Gastroesophageal sphincter (tissue), 4 donors: ENCODE measurements around the gene PXN. TPM values are rescaled to one million over a fixed set of nuclear protein-coding genes. Genes with fewer than 3 reads are reported as not detected.
"Not testable (repeated sequence)": the region's sequence is repeated elsewhere in the genome, so short reads cannot be mapped to it uniquely, and the experiment has no call there.

Experiments used
- ATAC-seq: fragments of 150-250 bp; one replicate; pipeline ENCODE4 v1.9.1; 2016; ENCODE audit warnings: mild to moderate bottlenecking, moderate library complexity
- H3K27ac ChIP-seq, 4 donors: fragments of 200-600 bp; sonication (generic) in 3 of 4; 1 replicate in 3 of 4; 2 replicates in 1 of 4; pipeline ENCODE4 v1.5.1; 2016 to 2019
- H3K27me3 ChIP-seq: fragments of 200-600 bp; sonication (generic); one replicate; pipeline ENCODE4 v1.5.1; 2019
- H3K36me3 ChIP-seq, 2 donors: fragments of 200-600 bp; sonication (generic); one replicate each; pipeline ENCODE4 v1.5.1; 2019; ENCODE audit warnings: control low read depth in 1 of 2
- H3K4me1 ChIP-seq, 3 donors: fragments of 200-600 bp; sonication (generic); 1 replicate in 2 of 3; 2 replicates in 1 of 3; pipeline ENCODE4 v1.5.1; 2016 to 2019; ENCODE audit warnings: control low read depth in 2 of 3
- H3K4me3 ChIP-seq, 2 donors: fragments of 200-600 bp; sonication (generic); one replicate each; pipeline ENCODE4 v1.5.1; 2019; ENCODE audit warnings: mild to moderate bottlenecking in 1 of 2, moderate library complexity in 1 of 2
- H3K9me3 ChIP-seq, 3 donors: fragments of 200-600 bp; sonication (generic); one replicate each; pipeline ENCODE4 v1.5.1; 2017 to 2019; ENCODE audit warnings: control low read depth in 2 of 3
- EP300 ChIP-seq: sonication (generic); formaldehyde crosslinking; IDR thresholded peaks from one replicate; pipeline ENCODE4 v1.6.1; 2017; ENCODE audit warnings: antibody characterized with exemption, mild to moderate bottlenecking
- POLR2A ChIP-seq, 2 donors: fragments of 450-650 bp; IDR thresholded peaks; one replicate each; pipeline ENCODE4 v1.6.1; 2017; ENCODE audit warnings: antibody characterized with exemption in 2 of 2, mild to moderate bottlenecking in 2 of 2, moderate library complexity in 1 of 2
- POLR2AphosphoS5 ChIP-seq: sonication (generic); formaldehyde crosslinking; IDR thresholded peaks from one replicate; pipeline ENCODE4 v1.6.1; 2017; ENCODE audit warnings: antibody characterized with exemption
- WGBS, 2 donors: methylation state at CpG; one replicate each; pipeline ENCODE4 v1.1.5; 2018; ENCODE audit warnings: low coverage in 1 of 2; 5-methylcytosine and 5-hydroxymethylcytosine counted together
- total RNA-seq, 4 donors: library from RNA; depleted of rRNA; stranded (reverse); fragments of >200 nt; gene quantifications; one replicate each; pipeline ENCODE4 v1.1.0, GENCODE V29; 2016
- TF ChIP-seq, protein P1 (sequence below), 4 experiments: fragments of 200-600 bp in 2 of 4; fragments of 450-650 bp in 2 of 4; sonication (generic) in 1 of 4; IDR thresholded peaks; one replicate each; pipeline ENCODE4 v1.5.1; 2017 to 2019; ENCODE audit warnings: antibody characterized with exemption in 4 of 4, mild to moderate bottlenecking in 2 of 4, moderate library complexity in 2 of 4

PXN gene
- total RNA-seq, 4 donors from 2014 or later: 43.2 to 80.4 (median 59.4) TPM

DNA sequence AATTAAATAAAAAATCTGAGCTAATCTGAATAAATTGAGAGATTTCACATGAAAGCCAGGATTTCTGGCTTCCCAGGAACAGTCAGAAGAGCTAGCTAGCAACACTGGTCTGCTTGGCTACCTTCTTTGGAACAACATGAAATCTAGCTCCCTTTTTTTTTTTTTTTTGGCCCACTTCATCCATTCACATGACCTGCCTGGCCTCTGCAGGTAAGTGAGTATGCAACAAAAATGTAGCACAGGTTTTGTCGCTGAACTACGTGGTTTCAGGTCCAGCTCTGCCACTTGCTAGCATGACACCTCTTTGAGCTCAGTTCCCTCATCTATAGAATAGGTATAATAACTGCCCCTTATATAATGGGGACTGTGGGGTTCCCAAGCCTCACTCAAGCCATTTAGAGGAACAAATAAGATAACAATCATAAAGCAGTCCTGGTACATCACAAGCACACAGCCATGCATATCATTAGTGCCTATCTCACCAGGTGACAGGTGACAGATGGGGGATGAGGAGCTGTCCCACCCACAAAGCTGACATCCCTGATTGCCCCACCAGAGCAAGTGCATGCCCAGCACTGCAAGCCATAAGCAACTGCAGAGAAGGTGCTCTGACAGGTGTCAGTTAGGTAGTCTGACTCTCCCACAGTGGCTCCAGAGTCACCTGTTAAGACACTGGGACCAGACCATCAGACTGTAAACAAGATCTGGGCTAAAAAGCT, 25.6 kb downstream of the PXN start:
- Histone ChIP-seq H3K27ac (peak overlapping the region in 1 of 4 donors; percentile 90), H3K27me3 (no peaks in the 10 kb centered on the region), H3K4me3 (no peak overlapping the region), H3K36me3 (no peaks in the 10 kb centered on the region), H3K9me3 (no peaks in the 10 kb centered on the region), H3K4me1 (peaks cover 8 to 97% (median 85%) of the 10 kb centered on the region in 3 donors)
- TF ChIP-seq, protein P1, sequence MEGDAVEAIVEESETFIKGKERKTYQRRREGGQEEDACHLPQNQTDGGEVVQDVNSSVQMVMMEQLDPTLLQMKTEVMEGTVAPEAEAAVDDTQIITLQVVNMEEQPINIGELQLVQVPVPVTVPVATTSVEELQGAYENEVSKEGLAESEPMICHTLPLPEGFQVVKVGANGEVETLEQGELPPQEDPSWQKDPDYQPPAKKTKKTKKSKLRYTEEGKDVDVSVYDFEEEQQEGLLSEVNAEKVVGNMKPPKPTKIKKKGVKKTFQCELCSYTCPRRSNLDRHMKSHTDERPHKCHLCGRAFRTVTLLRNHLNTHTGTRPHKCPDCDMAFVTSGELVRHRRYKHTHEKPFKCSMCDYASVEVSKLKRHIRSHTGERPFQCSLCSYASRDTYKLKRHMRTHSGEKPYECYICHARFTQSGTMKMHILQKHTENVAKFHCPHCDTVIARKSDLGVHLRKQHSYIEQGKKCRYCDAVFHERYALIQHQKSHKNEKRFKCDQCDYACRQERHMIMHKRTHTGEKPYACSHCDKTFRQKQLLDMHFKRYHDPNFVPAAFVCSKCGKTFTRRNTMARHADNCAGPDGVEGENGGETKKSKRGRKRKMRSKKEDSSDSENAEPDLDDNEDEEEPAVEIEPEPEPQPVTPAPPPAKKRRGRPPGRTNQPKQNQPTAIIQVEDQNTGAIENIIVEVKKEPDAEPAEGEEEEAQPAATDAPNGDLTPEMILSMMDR (IDR thresholded peaks at IDR 0.05): no peak
- no peak for TF ChIP-seq POLR2AphosphoS5
- TF ChIP-seq POLR2A (IDR thresholded peaks at IDR 0.05): no peak
- TF ChIP-seq EP300: no peak
- 93% methylated on average over 2 of the region's 2 CpGs for WGBS, 2 donors
- ATAC-seq: no peak

- no peak overlapping the region for H3K4me3 ChIP-seq
- no peaks in the 10 kb centered on the region for H3K9me3 ChIP-seq
- H3K27ac ChIP-seq: peak overlapping the region in 3 of 4 donors; percentile 73 to 90 (median 88)
- no peaks in the 10 kb centered on the region for H3K27me3 ChIP-seq
- TF ChIP-seq, protein P1 (IDR thresholded peaks at IDR 0.05): no peak
- TF ChIP-seq POLR2A (IDR thresholded peaks at IDR 0.05) (no peak), EP300 (no peak), POLR2AphosphoS5 (no peak)
- peaks cover 13 to 100% (median 89%) of the 10 kb centered on the region in 3 donors for H3K4me1 ChIP-seq
- ATAC-seq: no peak
- no peaks in the 10 kb centered on the region for H3K36me3 ChIP-seq
- 65% methylated on average over 2 of the region's 12 CpGs; no CpG with 5 or more reads in 1 of the 2 donors for WGBS, 2 donors
These were observed 26.6 kb downstream of the PXN start for GRCh38 chr12:120238839-120239445.

DNA sequence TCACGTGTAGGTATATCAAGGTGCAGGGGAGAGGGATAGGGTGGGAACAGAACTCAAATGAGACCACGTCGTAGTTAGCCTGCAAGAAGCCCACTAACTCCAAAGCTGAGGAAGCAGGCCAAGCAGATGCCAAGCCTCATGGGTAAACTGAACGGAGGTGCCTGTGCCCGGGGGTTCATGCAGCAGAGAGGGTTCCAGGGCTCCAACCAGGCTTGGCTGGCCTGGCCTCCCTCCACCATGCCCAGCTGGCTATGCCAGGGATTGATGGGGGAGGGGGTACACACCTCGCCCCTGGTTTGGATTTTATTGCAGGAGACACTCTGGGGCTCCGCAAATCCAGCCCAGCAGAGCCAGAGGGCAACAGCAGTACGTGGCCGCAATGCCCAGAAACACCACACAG, 27.3 kb downstream of the PXN start:
- Histone ChIP-seq H3K9me3 (no peaks in the 10 kb centered on the region), H3K27me3 (no peaks in the 10 kb centered on the region), H3K27ac (peak overlapping the region in 3 of 4 donors; percentile 73 to 90 (median 88)), H3K36me3 (no peaks in the 10 kb centered on the region), H3K4me3 (no peak overlapping the region), H3K4me1 (peaks cover 13 to 100% (median 97%) of the 10 kb centered on the region in 3 donors)
- no peak for ATAC-seq
- no peak for TF ChIP-seq EP300
- no peak for TF ChIP-seq POLR2A (IDR thresholded peaks at IDR 0.05)
- 42 to 56% methylated on average over 3 to 7 of the region's 9 CpGs for WGBS, 2 donors

GRCh38 chr12:120237360-120238171, 28.0 kb downstream of the PXN start:
- Histone ChIP-seq H3K4me3 (no peak overlapping the region), H3K4me1 (peaks cover 13 to 100% (median 97%) of the 10 kb centered on the region in 3 donors), H3K9me3 (no peaks in the 10 kb centered on the region), H3K27ac (peak overlapping the region in 3 of 4 donors; percentile 73 to 90 (median 88)), H3K27me3 (no peaks in the 10 kb centered on the region), H3K36me3 (no peaks in the 10 kb centered on the region)
- peak; percentile 14 for ATAC-seq
- TF ChIP-seq POLR2AphosphoS5 (no peak), POLR2A (IDR thresholded peaks at IDR 0.05) (no peak), EP300 (no peak)
- TF ChIP-seq, protein P1 (IDR thresholded peaks at IDR 0.05): no peak
- WGBS, 2 donors: 60 to 63% methylated on average over 3 to 4 of the region's 13 CpGs

- not testable (repeated sequence) for H3K27me3 ChIP-seq, H3K9me3 ChIP-seq, ATAC-seq, H3K4me3 ChIP-seq, H3K36me3 ChIP-seq
- peak overlapping the region in 3 of 4 donors; percentile 73 to 90 (median 88) for H3K27ac ChIP-seq
- 89% methylated on average over 3 of the region's 3 CpGs; no CpG with 5 or more reads in 1 of the 2 donors for WGBS, 2 donors
- peaks cover 13 to 100% (median 97%) of the 10 kb centered on the region in 3 donors for H3K4me1 ChIP-seq
These were observed 28.7 kb downstream of the PXN start for GRCh38 chr12:120236809-120237208.
